Jurkat, Clone E6-1 (cell line): Measurements from ENCODE around the gene NKX2-8.
"Not testable (repeated sequence)": the region's sequence is repeated elsewhere in the genome, so short reads cannot be mapped to it uniquely, and the experiment has no call there.

Experiments used
- DNase-seq: peaks from one replicate; pipeline ENCODE4 v3.0.0-alpha.2; 2011; ENCODE audit warnings: low read depth, low spot score
- H3K4me3 ChIP-seq: 2 replicates; pipeline ENCODE4 v1.5.1; 2011; ENCODE audit warnings: mild to moderate bottlenecking, low read length, control low read depth, moderate library complexity

NKX2-8 gene

DNA sequence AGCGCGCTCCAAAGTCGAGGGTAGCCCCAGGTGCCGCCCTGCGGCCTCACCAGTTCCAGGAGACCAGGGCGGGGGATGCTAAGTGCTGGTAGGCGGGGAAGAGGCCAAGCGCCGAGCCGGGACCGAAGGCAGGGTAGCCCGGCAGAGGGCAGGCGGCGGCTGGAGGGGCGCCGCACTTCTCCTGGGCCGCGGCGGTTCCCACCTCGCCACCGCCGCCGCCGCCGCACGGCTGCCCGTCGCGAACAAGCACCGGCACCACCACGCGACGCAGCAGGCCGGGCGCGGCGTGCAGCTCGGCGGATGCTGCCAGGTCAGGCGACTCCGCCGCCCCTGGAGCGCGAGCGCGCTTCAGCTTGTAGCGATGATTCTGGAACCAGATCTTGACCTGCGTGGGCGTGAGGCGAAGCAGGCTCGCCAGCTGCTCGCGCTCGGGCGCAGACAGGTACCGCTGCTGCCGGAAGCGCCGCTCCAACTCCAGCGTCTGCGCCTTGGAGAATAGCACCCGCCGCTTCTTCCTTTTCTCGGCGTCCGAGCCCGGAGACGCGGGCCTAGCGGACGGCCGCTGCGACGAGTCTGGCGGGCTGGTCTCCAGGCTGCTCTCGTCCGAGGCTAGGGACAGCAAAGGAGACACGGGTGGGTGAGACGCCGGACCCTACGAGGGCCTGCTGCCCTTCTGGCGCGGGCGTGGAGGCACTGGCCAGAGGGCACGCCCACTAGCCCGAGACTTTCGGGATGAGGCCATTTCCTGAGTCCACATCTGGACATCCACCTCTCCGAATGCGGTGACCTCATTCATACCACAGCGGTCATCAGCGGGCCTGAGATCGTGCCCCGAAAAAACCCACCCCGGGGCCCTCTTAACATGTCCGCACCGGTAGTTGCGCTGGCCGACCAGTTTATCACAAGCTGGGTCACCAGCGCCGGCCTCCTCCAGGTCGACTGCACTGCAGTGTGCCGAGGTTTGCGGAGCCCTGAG lies 1.3 kb downstream of the NKX2-8 start:
- no peak overlapping the region for H3K4me3 ChIP-seq
- DNase-seq: no peak

- H3K4me3 ChIP-seq: no peak overlapping the region
- DNase-seq: no peak
Measured at GRCh38 chr14:36580141-36580855, 2.1 kb downstream of the NKX2-8 start.

DNA sequence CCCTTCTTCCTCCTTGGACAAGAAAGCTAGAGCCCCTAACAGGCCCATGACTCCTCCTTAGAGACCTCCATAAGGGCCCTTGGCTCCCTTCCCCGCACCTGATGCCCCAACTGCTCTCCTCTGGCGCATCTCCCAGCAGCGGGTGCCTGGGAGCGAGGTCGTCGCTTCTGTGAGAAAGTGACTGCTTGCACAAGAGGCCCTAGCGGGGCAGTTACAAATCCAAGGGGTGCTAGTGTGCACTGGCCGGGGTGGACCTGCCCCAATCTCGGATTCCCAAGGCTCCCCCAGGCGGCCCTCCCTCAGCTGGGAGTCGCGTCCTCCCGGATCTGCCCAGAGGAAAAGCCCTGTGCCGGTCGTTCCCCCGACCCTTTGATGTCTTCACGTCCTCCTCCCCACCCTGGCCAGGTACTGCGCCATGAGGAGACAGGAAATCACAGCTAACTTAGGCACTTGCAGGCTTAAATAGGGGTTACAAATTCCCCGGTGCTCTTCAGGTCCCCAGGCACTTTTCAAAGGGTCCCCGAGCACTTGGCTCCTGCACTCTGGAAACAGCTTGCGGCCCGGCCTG lies 2.8 kb downstream of the NKX2-8 start:
- H3K4me3 ChIP-seq: no peak overlapping the region
- no peak for DNase-seq

DNA sequence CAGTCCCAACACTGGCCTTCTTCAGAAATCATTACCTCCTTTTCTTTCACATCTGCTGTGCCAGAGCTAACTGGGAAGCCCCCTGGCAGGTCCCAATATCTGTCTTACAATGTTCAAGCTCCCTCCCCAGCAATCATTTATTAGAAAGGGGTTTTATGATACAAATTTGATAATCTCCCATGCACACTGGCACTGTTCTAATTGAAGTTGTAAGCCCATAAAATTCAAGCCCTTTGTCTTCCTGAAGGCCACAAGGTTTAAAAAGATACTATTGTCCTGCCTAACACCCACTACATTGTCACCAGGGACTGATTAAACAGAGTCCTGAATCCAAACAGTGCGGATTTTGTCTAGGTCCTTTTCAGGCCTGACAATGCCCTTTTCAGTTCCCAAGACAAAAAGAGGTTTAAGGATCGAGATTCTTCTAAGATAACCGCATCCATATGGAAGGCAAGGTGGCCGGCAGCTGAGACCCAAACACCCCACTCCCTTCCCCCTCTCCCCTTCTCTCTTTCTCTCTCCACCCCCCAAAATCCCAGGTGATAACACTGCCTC lies 3.3 kb downstream of the NKX2-8 start:
- H3K4me3 ChIP-seq: no peak overlapping the region
- no peak for DNase-seq

DNA sequence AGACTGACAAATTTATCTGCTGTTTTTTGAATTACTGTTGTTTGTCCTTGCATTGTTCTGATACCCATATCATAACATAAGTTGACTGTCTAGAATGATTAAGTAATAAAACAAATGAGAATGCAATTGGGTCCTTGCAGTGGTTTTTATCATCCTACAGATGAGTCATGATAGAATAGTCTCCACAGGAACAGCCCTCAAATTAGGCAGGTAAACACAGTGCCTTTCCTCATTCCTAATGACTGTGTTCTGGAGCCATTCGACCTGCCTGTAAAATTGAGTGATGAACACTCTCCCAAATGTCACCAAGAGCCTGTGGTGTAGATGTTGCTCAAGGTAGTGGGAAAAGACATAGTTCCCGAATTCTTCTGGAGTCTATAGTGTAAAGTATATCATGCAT lies 12.3 kb downstream of the NKX2-8 start:
- H3K4me3 ChIP-seq: no peak overlapping the region
- no peak for DNase-seq

GRCh38 chr14:36556811-36557433 lies 25.5 kb downstream of the NKX2-8 start:
- DNase-seq: peak; percentile 12

DNA sequence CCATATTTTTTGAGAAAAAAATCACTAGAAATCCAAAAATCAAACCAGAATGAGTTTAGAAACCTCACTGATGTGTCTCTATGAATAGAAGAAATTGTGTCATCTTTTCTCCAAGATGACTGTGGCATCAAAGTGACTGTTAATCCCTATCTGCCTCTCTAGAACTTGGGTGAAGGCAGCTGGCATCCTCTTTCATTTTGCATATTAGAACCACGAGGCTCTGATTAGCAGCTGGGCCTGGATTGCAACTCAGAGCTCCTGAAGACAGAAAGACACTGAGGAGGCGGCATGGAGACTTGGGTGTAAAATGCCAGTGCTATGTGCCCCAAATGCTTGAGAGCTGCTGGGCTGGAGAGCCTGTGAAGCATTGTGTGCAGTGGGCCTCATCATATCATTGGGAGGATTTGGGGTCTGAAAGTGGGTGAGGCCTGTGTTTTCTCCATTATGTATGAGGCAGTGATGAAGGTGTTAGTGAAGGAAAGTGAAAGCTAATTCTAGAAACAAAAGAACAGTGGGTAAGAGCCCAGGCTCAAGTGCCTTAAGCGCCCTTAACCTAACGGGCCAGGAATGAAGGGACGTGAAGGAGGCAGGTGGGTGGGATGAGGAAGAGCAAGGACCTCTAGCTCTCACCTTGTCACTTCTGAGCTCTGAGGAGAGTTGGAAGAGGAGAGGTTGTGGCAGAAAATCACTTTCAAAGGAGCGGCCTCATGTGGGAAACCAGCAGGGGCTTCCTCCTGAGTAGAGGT lies 26.2 kb downstream of the NKX2-8 start:
- no peak overlapping the region for H3K4me3 ChIP-seq
- no peak for DNase-seq

More at GRCh38 chr14:36556811-36557433, 25.5 kb downstream of the NKX2-8 start:
- H3K4me3 ChIP-seq: no peak overlapping the region

- no peak overlapping the region for H3K4me3 ChIP-seq
- peak; percentile 39 for DNase-seq
Measured at GRCh38 chr14:36553656-36554260, 28.7 kb downstream of the NKX2-8 start.

DNA sequence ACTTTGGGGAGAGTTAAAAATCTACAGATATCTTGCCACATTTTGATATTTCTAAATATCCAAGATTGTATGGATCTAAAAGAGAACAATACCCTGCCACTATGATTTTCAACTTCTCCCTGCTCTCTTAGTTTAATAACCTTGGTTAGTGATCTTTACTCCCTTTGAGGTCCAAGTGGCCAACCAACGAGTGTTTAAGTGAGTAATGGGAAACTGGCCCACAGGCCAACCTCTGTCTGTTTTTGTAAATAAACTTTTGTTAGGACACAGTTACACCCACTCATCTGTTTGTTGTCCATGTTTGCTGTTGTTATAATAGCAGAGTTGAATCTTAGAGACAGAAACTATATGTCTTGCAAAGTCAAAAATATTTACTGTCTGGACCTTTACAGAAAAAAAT lies 31.5 kb downstream of the NKX2-8 start:
- no peak overlapping the region for H3K4me3 ChIP-seq
- DNase-seq: no peak

DNA sequence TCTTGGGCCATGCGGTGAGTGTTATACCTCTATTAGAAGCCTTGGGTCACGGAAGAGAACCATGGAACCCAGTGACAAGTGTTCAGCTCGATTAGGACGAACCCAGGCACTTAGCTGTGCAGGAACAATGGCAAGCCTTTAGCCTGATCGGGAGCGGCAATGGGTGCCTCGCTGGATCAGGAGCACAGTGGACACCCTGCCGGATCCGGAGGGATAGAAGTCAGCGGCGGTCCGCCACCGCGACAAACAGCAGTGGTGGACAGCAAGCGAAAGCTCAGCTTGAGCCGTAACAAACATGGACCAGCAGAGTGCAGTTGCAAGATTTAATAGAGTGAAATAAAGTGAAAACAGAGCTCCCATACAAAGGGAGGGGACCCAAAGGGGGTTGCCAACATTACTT lies 38.1 kb downstream of the NKX2-8 start:
- DNase-seq: not testable (repeated sequence)

GRCh38 chr14:36538051-36538450 lies 44.4 kb downstream of the NKX2-8 start:
- no peak for DNase-seq
- H3K4me3 ChIP-seq: no peak overlapping the region

More for the DNA sequence above, 38.1 kb downstream of the NKX2-8 start:
- not testable (repeated sequence) for H3K4me3 ChIP-seq
